ENCODE measurements around the gene SH2D4B. TPM values are rescaled to one million over a fixed set of nuclear protein-coding genes. Genes with fewer than 3 reads are reported as not detected.

SH2D4B gene
- total RNA-seq, 2 donors from 2014 or later = not detected

GRCh38 chr10:80630324-80630723 is 92.6 kb downstream of the SH2D4B start:
- no peak for TF ChIP-seq CTCF (IDR thresholded peaks at IDR 0.05)
- Histone ChIP-seq H3K27me3 (no peaks in the 10 kb centered on the region), H3K36me3 (no peaks in the 10 kb centered on the region), H3K4me1 (no peaks in the 10 kb centered on the region), H3K4me3 (no peak overlapping the region), H3K27ac (no peak overlapping the region), H3K9me3 (no peaks in the 10 kb centered on the region), H3K9ac (ENCODE audit: low read depth in 2 of 2, low read length in 2 of 2) (no peak overlapping the region)
- intact Hi-C loops (cut with DNase I) = no loop called here
- no peak for DNase-seq

- Histone ChIP-seq H3K9ac (ENCODE audit: low read depth in 2 of 2, low read length in 2 of 2) (no peak overlapping the region), H3K4me1 (no peaks in the 10 kb centered on the region), H3K9me3 (no peaks in the 10 kb centered on the region), H3K27ac (no peak overlapping the region), H3K36me3 (no peaks in the 10 kb centered on the region), H3K27me3 (no peaks in the 10 kb centered on the region), H3K4me3 (no peak overlapping the region)
- intact Hi-C loops (cut with DNase I) = no loop called here
- TF ChIP-seq CTCF (IDR thresholded peaks at IDR 0.05) = no peak
- DNase-seq = no peak
These were observed 95.0 kb downstream of the SH2D4B start for GRCh38 chr10:80632742-80633141.

GRCh38 chr10:80633383-80633860 is 95.7 kb downstream of the SH2D4B start:
- H3K4me3 ChIP-seq = no peak overlapping the region
- TF ChIP-seq CTCF (IDR thresholded peaks at IDR 0.05) = no peak
- intact Hi-C loops (cut with DNase I) = no loop called here
- H3K4me1 ChIP-seq = no peaks in the 10 kb centered on the region
- H3K9ac ChIP-seq (ENCODE audit: low read depth in 2 of 2, low read length in 2 of 2) = no peak overlapping the region
- H3K27ac ChIP-seq = no peak overlapping the region
- H3K27me3 ChIP-seq = no peaks in the 10 kb centered on the region
- no peak for DNase-seq
- no peaks in the 10 kb centered on the region for H3K36me3 ChIP-seq
- H3K9me3 ChIP-seq = no peaks in the 10 kb centered on the region

GRCh38 chr10:80633910-80634309 is 96.2 kb downstream of the SH2D4B start:
- intact Hi-C loops (cut with DNase I) = no loop called here
- Histone ChIP-seq H3K9me3 (no peaks in the 10 kb centered on the region), H3K27me3 (no peaks in the 10 kb centered on the region), H3K4me3 (no peak overlapping the region), H3K27ac (no peak overlapping the region), H3K4me1 (no peaks in the 10 kb centered on the region), H3K9ac (ENCODE audit: low read depth in 2 of 2, low read length in 2 of 2) (no peak overlapping the region), H3K36me3 (no peaks in the 10 kb centered on the region)
- no peak for TF ChIP-seq CTCF (IDR thresholded peaks at IDR 0.05)
- DNase-seq = no peak

- Histone ChIP-seq H3K27ac (no peak overlapping the region), H3K36me3 (no peaks in the 10 kb centered on the region), H3K9me3 (no peaks in the 10 kb centered on the region), H3K4me3 (no peak overlapping the region), H3K9ac (ENCODE audit: low read depth in 2 of 2, low read length in 2 of 2) (no peak overlapping the region), H3K27me3 (no peaks in the 10 kb centered on the region), H3K4me1 (no peaks in the 10 kb centered on the region)
- TF ChIP-seq CTCF (IDR thresholded peaks at IDR 0.05) = no peak
- DNase-seq = no peak
- intact Hi-C loops (cut with DNase I) = no loop called here
These were observed 105.0 kb downstream of the SH2D4B start for GRCh38 chr10:80642661-80643060.

GRCh38 chr10:80646366-80646765 is 108.7 kb downstream of the SH2D4B start:
- TF ChIP-seq CTCF (IDR thresholded peaks at IDR 0.05) = no peak
- intact Hi-C loops (cut with DNase I) = no loop called here
- H3K27ac ChIP-seq = no peak overlapping the region

More at GRCh38 chr10:80646366-80646765, 108.7 kb downstream of the SH2D4B start:
- no peak overlapping the region for H3K9ac ChIP-seq (ENCODE audit: low read depth in 2 of 2, low read length in 2 of 2)
- no peaks in the 10 kb centered on the region for H3K27me3 ChIP-seq
- no peaks in the 10 kb centered on the region for H3K36me3 ChIP-seq
- no peaks in the 10 kb centered on the region for H3K4me1 ChIP-seq
- no peak overlapping the region for H3K4me3 ChIP-seq
- DNase-seq = no peak
- H3K9me3 ChIP-seq = no peaks in the 10 kb centered on the region
